Sigmoid colon (tissue), 4 donors: ENCODE data around the gene CYTH2.

Source experiments
- EP300 ChIP-seq, 4 donors: sonication (generic); formaldehyde crosslinking; IDR thresholded peaks; one replicate each; pipeline ENCODE4 v1.6.1; 2017; ENCODE audit warnings: antibody characterized with exemption in 4 of 4
- TF ChIP-seq, protein P1 (sequence below), 4 experiments: fragments of 450-650 bp in 3 of 4; fragments of 200-600 bp in 1 of 4; IDR thresholded peaks; one replicate each; pipeline ENCODE4 v1.5.1; 2016 to 2019; ENCODE audit warnings: antibody characterized with exemption in 4 of 4, mild to moderate bottlenecking in 3 of 4, moderate library complexity in 2 of 4

DNA sequence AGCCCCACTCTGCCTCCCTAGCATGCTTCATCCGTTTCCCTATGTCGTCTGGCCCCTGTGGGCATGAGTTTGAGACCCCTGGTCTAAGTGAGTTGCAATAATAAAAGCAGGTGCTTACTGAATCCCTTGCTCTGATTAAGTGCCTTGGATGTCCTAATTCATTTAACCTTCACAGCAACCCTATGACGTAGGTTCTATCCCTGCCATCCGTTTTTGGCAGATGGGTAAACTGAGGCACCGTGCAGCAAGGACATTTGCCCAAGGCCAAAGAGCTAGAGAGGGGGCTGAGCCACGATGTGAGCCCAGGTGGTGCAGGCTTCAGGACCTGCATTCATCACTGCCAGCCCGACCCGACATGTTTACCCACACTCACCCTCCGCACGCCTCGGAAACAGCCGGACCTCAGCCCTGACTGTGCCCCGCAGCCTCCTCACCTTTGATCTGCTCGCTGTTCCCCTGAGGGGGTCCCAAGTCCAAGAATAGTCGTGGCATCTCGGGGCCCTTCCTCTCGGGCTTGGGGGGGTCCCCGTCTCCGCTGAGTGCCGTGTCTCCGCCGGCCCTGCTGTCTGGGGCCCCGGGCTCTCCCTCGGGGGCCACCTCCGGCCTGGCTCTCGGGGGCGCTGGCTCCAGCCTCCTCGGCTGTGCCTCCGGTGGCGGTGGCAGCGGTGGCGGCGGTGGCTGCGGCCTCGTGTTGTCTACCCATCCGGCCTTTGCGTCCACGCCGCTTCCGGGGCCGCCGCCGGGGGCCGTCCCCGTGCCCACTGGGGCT is 28.0 kb downstream of the CYTH2 start:
- no peak for TF ChIP-seq EP300 (IDR thresholded peaks at IDR 0.05)
- TF ChIP-seq, protein P1, sequence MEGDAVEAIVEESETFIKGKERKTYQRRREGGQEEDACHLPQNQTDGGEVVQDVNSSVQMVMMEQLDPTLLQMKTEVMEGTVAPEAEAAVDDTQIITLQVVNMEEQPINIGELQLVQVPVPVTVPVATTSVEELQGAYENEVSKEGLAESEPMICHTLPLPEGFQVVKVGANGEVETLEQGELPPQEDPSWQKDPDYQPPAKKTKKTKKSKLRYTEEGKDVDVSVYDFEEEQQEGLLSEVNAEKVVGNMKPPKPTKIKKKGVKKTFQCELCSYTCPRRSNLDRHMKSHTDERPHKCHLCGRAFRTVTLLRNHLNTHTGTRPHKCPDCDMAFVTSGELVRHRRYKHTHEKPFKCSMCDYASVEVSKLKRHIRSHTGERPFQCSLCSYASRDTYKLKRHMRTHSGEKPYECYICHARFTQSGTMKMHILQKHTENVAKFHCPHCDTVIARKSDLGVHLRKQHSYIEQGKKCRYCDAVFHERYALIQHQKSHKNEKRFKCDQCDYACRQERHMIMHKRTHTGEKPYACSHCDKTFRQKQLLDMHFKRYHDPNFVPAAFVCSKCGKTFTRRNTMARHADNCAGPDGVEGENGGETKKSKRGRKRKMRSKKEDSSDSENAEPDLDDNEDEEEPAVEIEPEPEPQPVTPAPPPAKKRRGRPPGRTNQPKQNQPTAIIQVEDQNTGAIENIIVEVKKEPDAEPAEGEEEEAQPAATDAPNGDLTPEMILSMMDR (IDR thresholded peaks at IDR 0.05), result no peak
